Stimulated activated CD4-positive, alpha-beta T cell treated with anti-CD3 and anti-CD28 coated beads, Interleukin-2, amount 100 ng/mL, for 48 hours (primary cell): Measurements from ENCODE around the gene PEX6.

Source experiments
- DNase-seq, 2 donors: peaks; one replicate each; pipeline ENCODE4 v3.0.0-alpha.2; 2020

The PEX6 gene

DNA sequence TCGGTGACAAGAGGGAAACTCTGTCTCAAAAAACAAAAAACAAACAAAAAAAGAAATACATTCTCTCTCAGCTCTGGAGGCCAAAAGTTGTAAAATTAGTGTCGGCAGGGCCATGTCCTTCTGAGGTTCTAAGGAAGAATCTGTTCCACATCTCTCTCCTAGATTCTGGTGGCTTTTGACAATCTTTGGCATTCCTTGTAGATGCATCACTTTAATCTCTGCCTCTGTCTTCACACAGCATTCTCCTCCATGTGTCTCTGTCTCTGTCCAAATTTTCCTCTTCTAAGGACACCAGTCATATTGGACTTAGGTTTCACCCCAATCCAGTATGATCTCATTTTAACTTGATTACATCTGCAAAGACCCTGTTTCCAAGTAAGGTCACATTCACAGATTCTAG, 14.5 kb upstream of the PEX6 start:
- no peak for DNase-seq

DNA sequence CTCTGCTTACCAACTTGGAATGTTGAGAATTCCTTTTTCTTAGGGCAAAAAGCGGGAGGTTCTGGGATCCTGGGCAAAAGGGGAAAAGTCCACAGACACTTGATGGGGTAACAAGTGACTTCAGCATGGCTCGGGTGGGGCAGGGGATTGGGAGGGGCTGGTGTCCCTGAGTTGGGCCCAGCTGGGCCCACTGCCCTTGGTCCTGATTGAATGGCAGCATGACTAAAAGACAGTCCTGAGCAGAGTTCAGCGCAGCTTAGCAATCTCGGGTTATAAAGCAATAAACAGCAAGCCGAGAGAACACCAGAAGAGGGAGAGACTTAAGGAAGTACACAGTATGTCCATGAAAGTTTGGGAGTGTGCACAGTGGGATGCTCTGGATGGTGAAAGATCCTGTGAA, 10.9 kb upstream of the PEX6 start:
- no peak for DNase-seq

DNA sequence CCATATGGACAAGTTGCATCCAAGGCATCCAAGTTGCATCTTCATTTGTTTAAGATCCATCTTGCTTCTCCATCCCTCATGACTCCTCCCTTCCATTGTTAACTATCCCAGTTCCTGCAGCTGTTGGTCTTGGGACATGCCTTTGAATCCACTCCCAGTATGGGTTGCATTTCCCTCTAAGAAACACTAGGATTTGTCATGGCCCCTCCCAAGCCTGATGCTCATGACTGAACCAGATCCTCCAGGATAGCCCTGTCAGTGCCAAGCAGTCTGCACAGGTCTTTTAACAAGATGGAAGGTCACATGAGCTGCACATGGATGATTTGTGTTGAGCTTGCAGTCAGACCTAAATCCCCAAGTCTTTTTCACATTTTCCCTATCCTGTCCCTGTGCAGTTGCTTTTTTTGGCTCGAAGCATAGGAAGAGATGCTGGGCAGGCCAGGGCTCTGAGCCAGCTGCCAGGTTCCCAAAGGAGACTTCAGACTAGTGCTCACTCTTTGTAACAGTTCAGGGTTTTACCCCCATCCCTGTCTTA, 9.6 kb upstream of the PEX6 start:
- no peak for DNase-seq

DNA sequence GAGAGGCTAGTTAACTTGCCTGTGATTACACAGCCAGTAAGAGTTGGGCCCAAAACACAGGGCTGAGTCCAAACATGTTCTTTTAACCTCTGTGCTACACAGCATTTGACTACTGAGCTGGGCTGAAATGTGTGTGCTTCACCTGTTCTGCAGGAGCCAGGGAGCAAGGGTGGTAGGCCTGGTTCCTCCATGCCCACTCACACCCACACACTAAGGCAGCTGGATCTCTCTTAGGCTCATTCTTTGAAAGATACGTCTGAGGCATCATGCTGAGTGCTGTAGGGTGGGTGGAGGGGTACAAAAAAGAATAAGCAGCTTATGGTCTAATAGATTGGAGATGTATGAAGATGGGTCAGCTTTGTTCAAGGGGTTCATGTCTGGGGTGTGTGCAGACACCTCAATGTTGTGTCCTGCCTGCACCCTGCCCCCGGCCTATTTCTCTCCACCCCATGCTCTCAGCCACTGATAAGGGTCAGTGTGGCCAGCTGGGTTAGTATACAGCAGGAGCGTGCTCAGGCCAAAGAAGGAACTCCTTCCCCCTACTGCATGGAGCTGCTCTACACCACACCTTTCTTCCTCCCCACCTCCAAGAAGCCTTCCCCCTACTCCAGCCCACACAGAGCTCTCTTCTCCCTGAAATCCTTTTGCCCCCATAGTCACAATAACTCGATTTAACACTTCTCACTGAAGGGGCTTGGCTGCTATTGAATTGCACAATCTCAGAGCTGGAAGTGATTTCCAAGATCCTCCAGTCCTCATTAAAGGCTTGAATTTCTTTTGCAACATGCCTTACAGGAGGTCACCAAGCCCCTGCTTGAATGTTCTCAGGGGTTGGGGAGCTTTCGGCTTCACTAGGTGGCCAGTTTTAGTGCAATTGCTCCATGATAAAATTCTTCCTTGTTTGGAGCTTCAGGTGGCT, 8.8 kb upstream of the PEX6 start:
- no peak for DNase-seq

DNA sequence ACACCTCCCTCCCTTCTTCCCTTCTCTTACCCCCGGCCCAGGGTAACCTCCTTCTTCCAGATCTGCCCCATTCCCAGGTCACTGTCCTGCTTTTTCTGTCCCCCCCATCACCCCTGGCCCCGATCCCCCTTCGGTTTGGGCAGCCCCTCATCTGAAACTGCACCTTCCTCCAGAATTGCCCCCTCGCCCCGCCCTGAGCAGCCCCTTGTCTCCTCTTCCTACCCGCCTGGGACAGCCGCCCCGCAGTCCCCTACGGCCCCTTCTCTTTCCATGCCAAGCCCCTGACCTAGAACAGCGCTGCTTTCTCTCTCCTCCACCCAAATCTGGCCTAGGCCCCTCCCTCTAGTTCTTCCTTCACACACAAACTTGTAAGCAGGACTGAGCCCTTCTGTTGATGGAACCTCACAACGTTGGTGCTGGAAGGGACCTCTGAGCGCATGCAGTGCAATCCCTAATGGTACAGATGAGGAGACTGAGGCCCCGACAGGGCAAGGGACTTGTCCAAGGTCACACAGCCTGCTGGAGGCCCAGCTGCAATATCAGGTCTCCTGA, 6.0 kb upstream of the PEX6 start:
- DNase-seq, result no peak

DNA sequence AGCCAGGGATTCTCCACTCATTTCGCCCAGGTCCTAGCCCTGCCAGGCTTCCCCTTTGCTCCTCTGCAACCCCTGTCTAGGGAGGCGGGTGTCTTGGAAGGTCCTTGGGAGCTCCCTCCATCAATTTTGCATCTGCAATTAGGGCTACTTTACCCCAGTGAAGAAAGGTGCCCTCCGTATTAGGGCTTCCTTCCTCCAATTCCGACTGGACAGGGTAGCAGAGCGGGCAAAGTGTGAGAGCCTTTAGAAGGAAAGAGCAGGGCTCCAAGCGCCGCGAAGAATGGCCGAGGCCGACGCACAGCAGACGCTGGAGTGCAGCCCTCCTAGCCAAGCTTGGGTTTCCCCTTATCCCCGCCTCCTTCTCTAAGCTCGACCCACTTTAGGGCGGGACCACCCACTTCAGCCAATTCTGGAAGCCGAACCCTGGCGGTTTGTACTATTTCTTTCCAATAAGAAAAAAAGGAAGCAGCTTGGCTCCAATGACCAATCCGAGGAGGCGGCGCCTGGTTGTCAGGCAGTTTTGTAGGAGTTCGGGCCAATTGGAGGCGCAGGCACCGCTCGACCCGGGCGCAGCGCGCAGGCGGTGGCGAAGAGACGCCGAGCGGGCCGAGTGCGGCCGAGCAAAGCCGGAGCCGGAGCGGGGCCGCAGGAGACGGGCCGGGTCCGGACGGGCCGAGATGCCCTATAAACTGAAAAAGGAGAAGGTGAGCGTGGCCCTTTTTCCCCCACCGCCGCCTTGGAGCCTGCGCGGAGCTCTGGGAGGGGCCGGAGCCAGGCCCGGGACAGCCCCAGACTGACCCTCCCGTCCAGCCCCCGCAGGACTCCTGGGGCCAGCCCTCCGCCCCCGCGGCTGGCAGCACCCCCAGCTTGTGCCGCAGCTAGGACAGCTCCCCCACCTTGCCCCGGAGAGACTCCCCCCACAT, 5.3 kb upstream of the PEX6 start, which contains the start of gene PPP2R5D:
Gene PPP2R5D (plus strand): TSS at position 570 of the 923 bp plus-strand sequence. CDS start 108 bp downstream, at position 678.
- peak; percentile 88 to 92 for DNase-seq

DNA sequence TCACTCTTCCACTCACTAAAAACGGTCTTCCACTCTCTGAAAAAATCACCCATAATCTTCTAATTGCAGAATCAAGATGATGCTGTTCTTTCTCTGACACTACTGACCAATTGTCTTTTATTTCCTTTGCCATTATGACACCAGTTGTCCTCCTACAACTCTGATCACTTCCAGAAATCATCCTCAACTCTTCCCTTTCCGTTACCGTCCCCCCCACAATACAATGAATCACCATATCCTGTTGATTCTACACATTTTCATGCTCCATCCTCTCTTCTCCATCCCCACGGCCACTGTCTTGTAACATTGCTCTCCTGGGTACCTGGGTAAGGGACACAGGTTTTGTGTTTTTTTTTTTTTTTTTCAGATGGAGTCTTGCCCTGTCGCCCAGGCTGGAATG, 2.9 kb upstream of the PEX6 start:
- no peak for DNase-seq

DNA sequence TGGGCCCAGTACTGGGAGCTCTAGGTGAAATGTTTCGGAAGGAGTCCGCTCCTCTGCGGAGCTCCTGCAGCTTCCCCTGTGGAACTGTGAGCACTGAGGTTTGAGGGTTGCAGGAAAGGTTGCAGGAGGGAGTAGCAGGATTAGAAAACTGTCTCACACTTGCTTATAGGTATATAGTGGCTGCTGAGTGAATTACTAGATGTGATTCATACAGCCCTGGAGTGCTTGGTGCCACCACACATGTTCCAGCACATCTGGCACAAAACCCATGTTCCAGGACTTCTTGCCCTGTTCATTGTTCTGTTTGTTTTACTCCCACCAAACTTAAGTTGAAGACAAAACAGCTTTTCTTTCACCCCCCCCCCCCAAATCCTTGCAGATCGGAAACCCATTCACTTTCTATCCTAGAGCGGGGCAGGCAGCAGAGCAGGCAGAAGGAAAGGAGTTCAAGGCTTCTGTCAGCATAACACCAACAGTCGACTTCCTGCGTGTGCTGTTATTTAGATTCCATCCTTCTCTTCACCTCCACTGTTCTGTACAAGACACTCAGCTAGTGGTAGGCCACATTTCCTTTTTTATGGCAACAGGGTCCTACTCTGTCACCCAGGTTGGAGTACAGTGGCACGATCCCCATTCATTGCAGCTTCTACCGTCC, 669 bp upstream of the PEX6 start:
- DNase-seq, result no peak

DNA sequence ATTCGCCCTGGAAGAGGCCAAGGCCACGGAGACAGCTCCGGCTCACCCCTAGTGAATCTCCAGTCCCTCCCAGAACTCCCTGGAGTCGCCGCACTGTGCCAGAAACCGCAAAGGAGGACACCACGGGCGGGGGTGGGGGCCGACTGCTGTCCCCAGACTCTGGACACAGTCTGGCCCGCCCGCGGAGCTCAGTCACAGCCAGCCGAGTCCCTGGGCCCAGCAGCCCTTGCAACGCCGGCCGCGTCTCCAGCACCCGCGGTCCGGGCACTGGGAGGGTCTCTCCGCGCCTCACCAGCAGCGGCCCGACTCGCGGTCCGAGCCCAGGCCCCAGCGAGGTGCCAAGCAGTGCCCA, 518 bp downstream of the PEX6 start:
- peak in 1 of 2 donors; percentile 11 for DNase-seq

DNA sequence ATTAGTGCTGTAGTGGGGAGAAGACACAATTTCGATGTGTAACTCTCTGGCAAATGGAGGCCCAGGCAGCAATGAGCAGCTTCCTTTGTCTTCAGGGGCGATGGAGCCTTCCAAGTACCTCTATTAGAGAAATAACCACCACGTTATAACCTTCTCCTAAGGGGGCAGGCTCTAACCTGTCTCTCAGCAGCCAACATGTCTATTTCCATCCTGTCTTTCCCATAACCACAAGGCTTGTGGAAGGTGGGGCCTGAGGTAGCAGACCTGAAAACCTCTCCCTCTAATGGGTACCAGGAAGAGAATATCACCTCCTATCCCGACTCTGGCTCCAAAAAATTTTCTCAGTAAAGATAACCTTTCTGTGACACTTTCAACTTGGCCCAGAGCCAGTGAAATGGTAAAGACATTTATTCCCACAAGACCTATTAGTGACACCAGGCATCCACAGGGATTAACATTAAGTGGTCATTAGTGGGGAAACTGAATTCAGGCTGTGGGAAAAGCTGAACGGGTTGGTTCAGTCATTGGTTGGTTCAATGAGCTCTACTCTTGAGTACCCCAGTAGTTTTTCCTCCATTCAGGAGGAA, 4.0 kb downstream of the PEX6 start:
- DNase-seq, result no peak

DNA sequence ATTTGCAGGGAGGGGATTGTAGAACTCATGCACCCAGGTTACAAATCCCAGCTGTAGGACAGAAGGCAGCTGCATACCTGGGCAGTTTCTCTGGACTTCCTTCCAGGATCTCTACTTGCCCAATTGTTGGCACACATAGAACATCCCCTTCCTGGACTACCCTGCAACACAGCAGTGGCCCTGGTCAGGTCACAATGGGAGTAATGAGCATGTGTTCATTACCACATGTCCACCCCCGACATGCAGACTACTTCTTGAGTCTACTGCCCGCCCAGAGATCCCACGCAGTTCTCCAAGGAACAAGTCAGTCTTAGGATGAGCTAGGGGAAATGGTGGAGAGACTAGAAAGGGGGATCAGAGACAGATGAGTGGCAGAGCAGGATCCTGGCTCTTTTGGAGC, 5.1 kb downstream of the PEX6 start:
- DNase-seq, result no peak

DNA sequence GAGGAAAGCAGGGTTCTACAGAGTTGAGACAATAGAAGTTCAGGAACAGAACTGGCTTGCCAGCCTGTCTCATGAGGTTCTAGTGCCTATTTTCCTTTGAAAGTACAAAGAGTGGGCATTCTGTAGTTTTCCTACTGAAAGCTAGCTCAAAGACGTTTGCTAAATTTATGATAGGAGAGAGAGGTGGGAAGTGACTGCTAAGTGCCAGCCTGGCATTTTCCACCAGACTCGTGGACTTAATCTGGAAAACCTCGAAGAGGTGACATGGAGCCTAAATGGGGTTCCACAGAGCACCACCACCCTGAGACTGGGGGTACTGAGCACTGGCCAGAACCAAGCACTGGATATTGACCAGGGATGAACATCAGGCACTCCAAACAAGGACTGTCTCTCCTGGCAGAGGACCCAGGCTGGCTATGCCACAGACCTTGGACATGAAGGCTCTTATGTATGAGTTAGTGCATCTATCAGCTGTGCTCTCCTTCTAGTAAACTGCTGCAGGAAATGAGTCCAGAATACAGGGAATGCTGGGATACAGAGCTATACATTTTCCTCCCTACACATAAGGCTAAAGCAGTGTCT, 7.1 kb downstream of the PEX6 start:
- no peak for DNase-seq

DNA sequence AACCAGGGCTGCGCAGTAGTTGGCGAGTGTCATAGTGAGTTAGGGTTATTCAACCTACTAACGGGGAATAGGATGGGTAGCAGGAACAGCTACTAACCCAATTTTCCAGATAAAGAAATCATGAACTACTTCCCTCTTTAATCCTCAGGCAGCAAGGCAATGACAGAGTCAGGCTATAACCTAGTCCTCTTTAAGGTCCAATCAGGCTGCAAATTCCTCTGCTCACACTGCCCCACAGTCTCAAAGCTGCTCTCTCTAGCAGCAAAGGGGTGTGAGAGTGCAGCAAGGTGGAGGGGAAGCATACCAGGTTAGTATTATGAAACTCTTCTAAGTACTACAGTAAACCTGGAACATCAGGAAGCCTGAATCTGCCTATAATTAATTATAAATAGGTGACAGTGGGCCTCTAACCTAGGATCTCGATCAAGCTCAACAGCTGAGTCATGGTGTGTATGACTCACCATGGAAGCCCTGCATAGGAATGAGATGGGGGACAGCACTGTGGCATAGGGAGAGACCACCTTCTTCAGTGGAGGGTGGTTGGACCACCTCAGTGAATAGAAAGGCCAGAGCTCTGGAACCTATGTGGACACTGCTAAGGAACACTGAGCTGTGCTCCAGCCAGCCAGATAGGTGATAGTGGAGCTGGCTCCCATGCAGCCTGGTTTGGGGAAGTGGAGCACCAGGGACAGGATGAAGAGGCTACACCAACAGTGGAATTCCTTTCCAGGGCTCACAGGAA, 7.9 kb downstream of the PEX6 start:
- no peak for DNase-seq

DNA sequence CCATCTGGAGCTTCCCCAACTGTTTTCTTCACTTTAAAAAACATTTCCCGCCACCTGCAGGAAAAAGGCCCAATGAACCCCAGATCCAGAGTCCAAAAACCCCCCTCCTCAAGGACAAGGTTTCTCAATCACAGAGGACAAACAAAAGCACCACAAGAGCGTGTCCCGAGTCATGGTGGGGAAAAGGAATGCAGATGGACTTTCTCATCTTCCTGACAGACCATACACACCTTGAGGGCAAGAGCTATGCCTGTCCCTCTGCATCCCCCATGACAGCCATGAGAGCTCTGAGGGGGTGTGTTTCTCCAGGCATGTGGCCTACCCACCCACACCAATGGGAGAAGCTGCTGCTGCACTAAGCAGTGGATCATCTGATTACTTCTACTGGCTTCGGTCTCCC, 9.0 kb downstream of the PEX6 start:
- DNase-seq, result no peak

DNA sequence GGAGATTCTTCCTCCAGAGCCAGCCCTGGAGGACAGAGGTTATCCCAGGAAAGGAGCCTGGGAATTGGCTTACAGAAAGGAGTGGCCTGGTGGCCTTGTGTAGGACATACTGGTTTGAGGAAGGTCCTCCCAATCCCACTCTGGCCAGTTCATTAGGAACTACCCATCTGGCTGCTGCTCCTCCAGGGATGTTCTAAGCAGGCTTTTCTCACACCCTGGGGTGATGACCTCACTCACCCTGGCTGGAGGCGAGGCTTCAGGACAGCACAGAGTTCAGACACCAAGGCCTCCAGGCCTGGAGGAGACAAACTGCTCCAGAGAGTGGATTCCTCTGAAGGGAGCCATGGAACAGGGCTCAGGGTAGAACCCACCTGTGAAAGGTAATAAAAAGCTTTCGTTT, 9.6 kb downstream of the PEX6 start:
- DNase-seq, result no peak

DNA sequence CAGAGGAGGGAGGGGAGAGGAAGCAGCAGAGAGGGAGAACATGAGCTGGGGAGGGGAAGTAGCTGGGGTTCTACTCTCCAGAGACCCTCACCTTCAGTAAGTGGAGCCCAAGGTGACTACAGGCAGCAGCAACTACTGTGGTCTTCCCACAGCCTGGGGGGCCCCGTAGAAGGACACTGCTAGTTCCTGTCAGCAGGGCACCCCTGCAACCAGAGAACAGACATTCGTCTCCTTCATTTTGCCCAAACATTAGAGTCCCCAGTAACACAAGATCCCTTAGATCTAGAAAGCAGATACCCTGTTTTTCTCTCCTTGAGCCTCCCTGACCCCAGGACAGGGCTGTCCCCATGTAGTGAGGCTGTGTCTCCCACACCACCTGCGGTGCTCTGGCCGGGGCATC, 10.2 kb downstream of the PEX6 start:
- no peak for DNase-seq

DNA sequence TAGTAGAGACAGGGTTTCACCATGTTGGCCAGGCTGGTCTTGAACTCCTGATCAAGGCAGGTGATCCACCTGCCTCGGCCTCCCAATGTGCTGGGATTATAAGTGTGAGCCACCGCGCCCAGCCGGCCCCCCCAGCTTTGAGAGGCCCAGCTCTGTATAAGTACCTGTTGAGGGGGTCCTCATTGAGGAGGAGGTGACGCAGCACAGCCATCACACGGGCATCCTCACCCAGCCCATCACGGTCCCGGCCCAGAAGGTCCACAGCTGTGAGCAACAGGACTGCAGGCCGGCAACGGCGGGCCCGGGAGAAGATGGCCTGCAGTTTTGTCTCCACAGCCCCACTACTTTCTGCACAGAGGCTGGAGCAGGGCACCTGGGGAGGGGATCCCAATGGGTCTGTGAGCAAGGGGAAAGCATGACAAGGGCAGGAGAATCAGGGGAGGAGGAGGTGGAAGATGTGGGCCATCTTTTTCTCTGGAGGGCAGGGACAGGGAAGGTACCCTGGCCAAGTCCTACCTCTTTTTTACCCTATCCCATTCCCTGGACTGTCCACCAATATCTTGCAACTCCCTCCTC, 10.8 kb downstream of the PEX6 start:
- DNase-seq, result no peak

DNA sequence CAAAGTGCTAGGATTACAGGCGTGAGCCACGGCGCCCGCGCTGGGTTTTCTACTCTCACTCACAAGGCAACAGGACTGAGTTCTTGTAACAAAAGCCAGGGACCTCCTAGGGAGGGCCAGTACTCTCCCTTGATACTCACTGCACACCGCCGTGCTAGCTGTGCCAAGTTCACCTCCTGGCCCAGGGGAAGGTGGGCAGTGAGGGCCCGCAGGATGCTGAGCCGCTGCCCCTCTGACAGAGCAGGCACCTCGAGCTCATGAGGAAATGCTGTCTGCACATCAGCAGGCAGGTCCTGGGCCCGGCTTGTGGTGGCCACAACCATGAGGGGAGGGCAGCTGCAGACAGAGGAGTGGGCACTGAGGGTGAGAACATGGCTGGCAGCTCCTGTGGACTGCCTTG, 11.8 kb downstream of the PEX6 start:
- no peak for DNase-seq

DNA sequence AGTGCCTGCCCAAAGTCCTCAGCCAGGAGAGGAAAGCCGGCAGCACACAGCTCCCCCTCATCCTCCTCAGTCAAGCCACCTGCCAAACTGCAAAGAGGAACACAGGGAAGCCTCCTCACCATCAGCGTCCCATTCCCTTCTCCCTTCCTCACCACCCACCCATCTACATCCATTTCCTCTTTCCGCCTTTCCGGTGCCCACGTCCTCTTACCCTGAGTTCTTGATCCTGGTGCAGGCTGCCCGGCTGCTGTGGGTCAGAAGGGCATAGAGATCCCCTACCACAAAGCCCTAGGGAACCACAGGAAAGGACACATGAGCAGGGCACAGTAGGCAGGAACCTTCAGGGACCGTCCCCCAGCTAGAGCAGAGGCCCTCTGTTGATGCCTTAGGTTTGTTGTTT, 12.4 kb downstream of the PEX6 start:
- DNase-seq, result no peak

DNA sequence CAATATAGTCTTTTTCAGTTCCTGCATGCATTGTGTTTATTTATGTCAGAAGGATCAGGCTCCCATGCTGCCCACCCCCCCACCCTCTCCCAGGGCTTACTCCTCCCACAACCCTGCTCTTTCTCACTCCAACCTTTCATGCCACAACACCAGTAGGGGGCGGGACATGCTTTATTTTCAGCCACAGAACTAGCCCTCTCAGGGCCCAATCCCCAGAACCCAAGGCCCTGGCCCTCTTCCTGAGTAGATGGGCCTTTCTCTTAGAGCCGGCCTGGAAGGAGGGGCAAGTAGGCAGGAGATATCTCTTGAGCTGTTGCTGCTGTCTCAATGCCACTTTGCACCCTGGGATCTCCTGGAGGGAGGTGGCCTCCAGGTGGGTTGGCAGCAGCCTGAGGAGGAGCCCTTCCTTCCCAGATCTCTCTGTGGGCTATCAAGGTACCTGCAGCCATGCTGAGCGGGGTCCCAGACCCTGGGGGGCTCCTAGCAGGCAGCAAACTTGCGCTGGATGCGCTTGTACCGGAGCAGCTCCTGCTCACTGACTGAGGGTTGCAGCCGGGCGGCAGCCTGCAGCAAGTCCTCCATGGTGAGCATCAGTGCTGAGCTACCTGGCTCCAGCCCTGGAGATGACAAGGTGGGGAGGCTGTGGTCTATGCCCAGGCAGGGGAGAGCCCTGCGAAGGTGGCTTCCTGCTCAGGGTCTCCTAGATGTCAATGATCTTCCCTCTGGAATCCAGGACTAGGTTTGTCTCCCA, 15.0 kb downstream of the PEX6 start:
- peak; percentile 14 to 39 for DNase-seq
